ENCODE results near the gene SHC2.
"Not testable (repeated sequence)": the region's sequence is repeated elsewhere in the genome, so short reads cannot be mapped to it uniquely, and the experiment has no call there.

The SHC2 gene

DNA sequence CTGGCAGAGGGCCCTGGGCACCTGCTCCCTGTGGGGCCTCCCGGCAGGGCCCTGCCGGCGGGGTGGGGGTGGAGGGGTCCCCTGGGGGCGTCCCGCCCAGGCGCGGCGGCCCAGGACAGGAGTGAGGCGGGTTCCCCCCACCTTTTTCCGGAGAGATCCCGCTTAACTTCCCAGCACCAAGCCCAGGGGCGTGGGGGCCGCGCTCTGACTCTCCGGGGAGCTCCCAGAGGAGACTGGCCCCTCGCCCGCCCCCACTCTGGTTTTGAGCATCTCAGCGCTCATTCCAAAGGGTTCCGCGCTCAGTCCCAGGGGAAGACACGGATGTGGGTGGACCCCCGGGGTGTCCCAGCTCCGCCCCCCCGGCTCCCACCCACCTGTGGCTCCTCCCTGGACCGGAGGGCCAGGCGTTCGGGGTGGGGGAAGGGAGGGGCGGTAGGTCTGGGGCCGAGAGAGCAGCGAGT, 52.4 kb downstream of the SHC2 start:
- no peak for DNase-seq (ENCODE audit: low spot score)

DNA sequence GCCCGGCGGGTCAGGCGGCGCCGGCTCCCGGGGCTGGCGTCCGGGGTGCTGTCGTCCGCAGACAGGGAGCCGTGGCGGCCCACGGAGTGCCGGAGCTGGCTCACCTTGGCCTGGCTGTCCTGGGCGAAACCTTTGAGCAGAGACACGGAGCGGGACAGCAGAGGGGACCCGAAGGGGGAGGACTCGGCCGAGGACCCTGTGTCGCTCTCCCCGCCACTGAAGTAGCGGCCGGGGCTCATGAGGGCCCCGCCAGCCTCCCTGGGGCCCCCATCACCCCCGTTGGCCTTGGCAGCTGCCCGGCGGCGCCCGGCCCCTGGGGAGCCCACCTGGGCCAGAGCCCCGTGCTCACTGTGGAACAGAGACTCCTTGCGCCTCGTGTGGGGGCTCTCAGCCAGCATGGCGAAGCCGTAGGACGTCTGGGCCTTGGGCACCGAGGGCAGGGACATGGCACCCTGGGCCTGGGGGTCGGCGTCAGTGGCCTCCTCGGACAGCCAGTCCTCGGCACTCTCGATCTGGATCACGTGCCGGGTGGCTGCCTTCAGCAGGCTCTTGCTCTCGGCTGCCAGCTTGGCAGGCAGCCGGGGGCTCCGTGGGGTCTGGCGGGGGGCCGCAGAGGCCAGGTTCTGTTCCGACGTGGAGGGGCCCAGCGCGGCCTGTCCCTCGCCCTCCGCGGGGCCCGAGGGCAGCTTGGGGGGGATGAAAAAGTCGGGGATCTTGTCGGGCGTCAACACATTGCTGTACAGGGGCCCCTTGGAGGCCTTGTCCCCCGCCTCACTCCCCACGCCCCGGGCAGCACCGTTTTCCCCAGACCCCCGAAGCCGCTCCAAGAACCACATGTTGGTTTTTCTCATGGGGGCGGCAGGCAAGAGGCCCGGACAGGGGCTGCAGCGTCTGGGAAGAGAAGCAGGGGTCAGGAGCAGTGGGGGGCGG, 53.1 kb downstream of the SHC2 start:
- no peak for DNase-seq (ENCODE audit: low spot score)

DNA sequence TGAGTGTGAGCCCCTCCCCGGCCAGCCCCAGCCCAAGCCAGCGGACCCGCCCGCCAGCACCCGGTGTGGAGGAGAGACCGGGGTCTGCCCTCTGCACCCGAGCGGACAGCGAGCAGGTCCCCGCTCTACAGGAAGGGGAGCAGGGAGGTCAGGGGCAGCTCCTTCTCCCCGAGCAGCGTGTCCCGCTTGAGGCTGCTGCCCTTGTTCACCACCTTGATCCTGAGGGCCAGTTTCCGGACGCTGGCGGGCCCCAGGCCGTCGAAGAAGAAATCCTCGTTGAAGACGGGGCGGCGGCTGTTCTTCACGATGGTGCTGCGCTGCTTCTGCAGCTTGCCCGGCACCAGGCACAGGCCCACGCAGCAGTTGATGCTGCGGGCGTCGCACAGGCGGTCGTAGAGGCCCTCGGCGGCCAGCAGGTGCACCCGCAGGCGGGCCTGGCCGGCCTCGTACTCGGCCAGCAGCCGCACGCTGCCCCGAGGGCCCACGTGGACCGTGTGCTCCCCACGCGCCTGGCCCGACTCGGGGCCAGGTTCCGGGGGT, 53.8 kb downstream of the SHC2 start:
- no peak for DNase-seq (ENCODE audit: low spot score)

DNA sequence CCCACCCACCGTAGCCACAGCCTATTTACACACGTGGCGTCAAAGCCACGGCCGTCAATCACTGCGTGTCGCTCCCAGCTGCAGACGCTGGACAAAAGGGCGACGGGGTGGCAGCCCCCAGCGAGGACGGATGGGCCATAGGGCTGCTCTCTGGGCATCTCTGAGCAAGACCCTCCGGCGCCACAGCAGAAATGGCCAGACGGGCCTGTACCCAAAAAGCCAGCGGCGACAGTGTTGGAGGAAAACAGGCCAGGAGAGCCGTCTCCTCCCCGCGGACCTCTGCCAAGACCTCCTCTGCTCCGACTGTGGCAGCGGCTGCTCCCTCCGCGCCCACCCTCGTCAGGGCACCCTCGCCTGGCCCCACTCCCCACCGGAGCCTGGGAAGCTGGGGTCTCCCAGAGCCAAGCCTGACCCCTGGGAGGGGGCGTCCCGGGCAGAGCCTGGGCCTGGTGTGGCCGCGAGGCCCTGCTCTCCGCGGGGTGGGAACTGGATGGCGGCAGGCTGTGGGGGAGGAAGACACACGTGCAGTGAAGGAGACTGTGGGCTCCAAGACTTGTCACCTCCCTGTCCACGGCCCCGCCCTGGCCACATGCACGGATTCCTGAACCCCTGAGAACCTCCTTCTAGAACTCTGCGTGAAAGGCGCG, 54.6 kb downstream of the SHC2 start:
- DNase-seq (ENCODE audit: low spot score): no peak

DNA sequence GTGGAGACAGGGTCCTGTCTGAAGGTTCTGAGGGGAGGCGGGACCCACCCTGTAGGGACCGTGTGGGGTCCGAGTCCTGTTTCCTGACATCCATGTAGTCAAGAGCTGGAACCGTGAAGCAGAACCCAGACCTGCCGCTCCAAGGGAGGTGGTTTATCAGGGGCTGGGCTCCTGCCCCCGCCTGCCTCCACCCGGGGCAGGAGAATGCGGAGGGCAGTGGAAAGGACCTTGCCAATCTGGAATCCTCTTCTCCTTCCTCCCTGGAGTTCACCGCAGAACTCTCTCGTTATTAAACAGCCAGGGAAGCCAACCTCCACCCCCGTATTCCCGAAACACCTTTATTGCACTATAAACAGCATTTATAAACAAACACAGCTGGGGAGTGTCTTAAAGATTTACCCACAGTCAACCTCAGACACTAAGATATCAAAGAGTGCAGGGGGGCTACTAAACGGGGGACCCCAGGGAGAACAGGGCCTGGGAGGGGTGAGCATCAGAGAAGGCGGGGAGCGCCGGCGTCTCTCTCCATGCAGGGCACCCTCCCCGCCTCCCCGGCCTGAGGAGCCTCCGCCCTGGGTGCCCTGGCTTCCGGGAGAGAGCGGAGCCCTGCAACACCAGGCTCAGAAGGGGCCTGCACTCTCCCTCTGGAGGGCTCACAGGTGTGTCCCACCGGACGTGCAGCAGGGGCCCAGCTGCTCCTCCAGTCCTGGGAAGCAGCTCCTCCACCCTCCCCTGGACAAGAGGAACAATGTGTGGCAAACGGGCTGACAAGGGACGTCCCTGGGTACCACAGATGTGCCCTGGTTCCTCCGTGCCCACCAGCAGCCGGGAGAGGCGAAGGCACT, 55.5 kb downstream of the SHC2 start:
- DNase-seq (ENCODE audit: low spot score): no peak

DNA sequence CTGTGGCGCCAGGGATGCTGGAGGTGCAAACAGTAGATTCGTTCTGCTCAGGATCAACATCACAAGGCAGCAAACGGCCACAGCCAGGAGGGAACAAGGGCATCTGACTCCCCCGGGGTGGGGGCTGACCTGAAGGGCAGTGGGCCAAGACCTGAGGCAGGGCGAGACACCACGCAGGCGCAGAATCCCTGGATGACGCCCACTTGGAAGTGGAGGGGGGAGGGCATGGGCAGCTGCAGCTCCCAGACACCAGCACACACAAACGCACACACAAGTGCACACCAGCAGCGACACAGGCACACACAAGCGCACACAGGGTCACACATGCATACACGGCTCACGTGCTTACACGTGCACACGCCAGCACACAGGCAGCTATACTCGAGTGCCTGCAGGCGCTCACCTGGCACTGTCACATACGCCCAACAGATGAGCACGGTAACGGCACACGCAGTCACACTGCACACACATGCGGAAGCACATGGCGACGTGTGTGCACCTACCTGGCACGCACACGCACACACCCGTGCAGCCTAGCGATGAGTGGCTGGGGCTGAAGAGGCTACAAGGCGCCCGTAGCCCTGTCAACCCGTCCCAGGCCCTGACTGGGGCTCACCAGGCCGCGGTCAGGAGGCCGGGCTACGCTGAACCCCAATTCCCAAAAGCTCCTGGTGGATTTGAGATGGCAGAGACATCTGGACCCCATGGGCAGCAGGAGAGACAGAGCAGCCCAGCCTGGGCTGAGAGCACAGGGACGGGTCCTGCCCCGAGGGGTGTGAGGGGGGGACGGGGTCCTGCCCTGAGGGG, 57.4 kb downstream of the SHC2 start:
- DNase-seq (ENCODE audit: low spot score): peak; percentile 88

DNA sequence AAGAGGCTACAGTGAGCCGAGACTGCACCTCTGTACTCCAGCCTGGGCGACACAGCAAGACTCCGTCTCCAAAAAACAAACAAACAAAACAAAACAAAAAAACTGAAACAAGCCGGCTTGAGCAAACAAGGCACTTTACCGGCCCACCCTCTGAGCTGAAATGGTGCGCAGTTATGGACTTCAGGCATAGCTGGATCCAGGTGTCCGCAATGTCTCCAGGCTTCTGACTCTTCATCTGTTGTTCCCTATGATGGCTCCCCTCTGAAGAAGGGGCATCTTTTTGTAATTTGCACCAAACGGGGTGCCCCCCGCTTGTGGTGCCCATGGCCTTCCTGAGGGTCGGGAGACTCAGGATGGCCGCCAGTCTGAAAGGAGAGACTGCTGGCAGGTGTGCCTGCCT, 58.0 kb downstream of the SHC2 start:
- DNase-seq (ENCODE audit: low spot score): no peak

DNA sequence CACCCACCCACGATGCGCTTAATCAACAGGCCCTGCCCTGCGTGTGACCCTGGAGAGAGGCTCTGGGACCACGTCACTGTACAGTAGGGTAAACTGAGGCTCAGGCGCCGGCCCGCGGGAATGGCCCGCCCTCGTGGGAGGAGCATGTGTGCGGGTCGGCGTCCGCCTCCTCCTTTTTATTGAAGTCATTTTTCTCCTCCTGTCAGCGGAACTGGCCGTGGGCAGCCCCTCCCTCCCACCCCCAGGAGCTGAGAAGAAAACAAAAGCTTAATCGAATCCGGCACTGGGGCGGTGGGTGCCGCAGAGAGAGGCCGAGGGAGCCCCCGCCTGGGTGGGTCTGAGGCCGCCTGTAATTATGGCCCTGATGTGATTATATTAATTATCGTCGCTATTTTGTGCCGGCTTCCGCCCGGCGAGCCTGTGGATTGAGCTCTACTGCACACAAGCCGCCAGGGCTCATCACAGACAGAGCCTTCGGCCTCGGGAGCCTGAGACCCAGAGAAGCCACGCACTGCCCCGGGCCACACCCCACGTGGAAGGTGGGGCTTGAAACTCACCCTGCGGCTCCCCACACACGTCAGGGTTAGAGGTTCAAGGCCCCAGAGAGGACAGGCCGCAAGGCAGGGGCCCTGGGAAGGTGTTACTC, 58.8 kb downstream of the SHC2 start:
- peak; percentile 85 for DNase-seq (ENCODE audit: low spot score)

DNA sequence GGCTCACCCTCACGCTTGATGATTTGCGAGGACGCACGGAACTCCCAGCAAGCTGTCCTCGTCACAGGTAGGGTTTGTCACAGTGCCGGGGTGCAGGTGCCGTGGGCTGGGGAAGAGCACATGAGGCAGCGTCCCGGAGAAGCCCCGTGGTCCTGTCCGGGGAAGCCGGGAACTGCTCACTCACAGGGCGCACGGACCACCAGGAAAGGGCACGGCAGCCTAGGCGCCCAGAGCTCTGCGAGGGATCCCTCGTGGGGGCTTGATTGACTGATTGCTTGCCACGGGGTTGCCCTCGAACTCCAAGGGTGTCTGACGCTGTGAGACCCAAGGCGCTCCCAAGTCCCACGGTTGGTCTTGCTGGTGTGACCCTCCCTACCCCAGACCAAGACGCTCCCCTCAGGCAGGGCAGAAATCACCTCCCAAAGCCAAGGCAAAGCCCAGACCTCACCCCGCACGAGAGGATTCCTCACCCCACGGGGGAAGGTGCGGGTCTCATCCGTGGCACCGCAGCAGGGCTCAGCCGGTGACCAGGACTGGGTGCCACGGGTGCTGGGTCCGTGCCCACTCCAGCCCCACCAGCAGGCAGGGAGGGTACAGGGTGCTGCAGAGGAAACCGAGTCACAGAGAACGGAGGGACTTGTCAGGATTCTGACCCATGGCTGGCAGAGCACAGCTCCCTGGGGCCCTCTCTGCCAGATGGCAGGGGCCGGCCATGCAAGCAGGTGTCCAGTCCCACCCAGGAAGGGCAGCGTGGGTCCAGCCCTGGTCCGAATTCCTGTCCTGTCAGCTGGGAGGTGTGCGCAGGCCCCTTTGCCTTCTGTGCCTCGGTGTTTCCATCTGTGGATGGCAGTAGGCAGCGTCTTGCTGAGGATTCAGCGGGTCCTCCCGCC, 59.6 kb downstream of the SHC2 start:
- no peak for DNase-seq (ENCODE audit: low spot score)

GRCh38 chr19:399370-399769, 61.5 kb downstream of the SHC2 start:
- no peak for DNase-seq (ENCODE audit: low spot score)

- no peak for DNase-seq (ENCODE audit: low spot score)
These were observed 62.1 kb downstream of the SHC2 start for GRCh38 chr19:398719-399118.

GRCh38 chr19:397941-398706, 62.7 kb downstream of the SHC2 start:
- DNase-seq (ENCODE audit: low spot score): no peak

- no peak for DNase-seq (ENCODE audit: low spot score)
These were observed 63.5 kb downstream of the SHC2 start for GRCh38 chr19:397321-397720.

- no peak for DNase-seq (ENCODE audit: low spot score)
These were observed 65.4 kb downstream of the SHC2 start for GRCh38 chr19:395467-395866.

DNA sequence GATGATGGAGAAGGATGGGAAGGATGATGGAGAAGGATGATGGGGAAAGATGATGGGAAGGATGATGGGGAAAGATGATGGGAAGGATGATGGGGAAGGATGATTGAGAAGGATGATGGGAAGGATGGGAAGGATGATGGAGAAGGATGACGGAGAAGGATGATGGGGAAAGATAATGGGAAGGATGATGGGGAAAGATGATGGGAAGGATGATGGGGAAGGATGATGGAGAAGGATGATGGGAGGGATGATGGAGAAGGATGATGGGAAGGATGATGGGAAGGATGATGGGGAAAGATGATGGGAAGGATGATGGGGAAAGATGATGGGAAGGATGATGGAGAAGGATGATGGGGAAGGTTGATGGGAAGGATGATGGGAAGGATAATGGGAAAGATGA, 66.0 kb downstream of the SHC2 start:
- not testable (repeated sequence) for DNase-seq (ENCODE audit: low spot score)

- not testable (repeated sequence) for DNase-seq (ENCODE audit: low spot score)
These were observed 67.3 kb downstream of the SHC2 start for GRCh38 chr19:393560-393959.

GRCh38 chr19:392375-392970, 68.4 kb downstream of the SHC2 start:
- no peak for DNase-seq (ENCODE audit: low spot score)

DNA sequence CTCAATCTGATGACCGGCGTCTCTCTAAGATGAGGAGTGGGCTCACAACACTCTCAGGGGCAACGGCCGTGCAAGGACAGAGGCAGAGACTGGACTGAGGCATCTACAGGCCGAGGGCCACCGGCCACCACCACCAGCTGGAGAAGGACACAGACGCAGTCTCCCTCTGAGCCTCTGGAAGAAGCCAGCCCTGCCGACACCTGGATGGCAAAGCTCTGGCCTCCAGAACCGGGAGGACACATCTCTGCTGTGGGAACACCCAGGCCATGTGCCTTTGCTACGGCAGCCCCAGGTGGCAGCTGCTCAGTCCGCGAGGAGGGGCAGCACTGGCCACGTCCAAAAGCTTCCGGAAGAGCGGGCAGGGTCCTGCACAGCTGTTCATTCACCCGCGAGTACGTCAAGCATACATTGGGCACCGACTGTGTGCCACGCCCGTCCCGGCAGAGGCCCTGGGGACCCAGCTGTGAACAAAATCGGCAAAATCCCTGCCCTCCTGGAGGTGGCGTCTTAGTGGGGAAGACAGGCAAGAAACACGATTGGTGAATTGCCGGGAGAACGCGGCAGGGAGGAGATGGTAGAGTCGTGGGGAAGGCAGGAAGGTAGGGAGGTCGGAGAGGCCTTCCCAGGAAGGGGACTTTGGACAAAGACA, 69.0 kb downstream of the SHC2 start:
- DNase-seq (ENCODE audit: low spot score): no peak
